Measurements from ENCODE around the gene TP53INP2. TPM values are rescaled to one million over a fixed set of nuclear protein-coding genes. Genes with fewer than 3 reads are reported as not detected.

TP53INP2 gene
- total and polyA plus RNA-seq, 9 of the 15 experiments (the other 6 are each of a cell fraction or from before 2014, with no cell fraction given) = 0.43 to 5.0 (median 1.3) TPM

GRCh38 chr20:34704177-34705007, at the start of gene TP53INP2 (continued):
- TF ChIP-seq ZBTB1 (CRISPR knock-in tag; IDR thresholded peaks at IDR 0.05; ENCODE audit: borderline replicate concordance, low read depth) (peak; percentile 61; the same call in 1 of the 2 replicates), ZC3H4 (CRISPR knock-in tag; IDR thresholded peaks at IDR 0.05; ENCODE audit: borderline replicate concordance) (no peak), CREM (IDR thresholded peaks at IDR 0.05; ENCODE audit: low read depth) (peak; percentile 95), MXD1 (CRISPR knock-in tag; IDR thresholded peaks at IDR 0.05; ENCODE audit: borderline replicate concordance, poor library complexity, severe bottlenecking) (no peak), SMAD1 (IDR thresholded peaks at IDR 0.05; ENCODE audit: low read depth, low read length, partially characterized antibody) (peak; percentile 33), TBP (optimal IDR thresholded peaks at IDR 0.05; ENCODE audit: low read depth, low read length) (peak; percentile 70), RBM17 (IDR thresholded peaks at IDR 0.05; ENCODE audit: borderline replicate concordance, low read depth, low read length) (no peak), GABPB2 (CRISPR knock-in tag; conservative IDR thresholded peaks at IDR 0.05) (no peak), ZNF785 (CRISPR knock-in tag; IDR thresholded peaks at IDR 0.05) (no peak), ZNF75A (CRISPR knock-in tag; IDR thresholded peaks at IDR 0.05) (no peak), PYGO2 (tag; IDR thresholded peaks at IDR 0.05) (no peak), FIP1L1 (IDR thresholded peaks at IDR 0.05; ENCODE audit: low read depth, low read length, poor library complexity, severe bottlenecking) (no peak), MCM2 (IDR thresholded peaks at IDR 0.05; ENCODE audit: low read depth) (no peak), ZNF695 (CRISPR knock-in tag; IDR thresholded peaks at IDR 0.05) (no peak), ILK (tag; IDR thresholded peaks at IDR 0.05; ENCODE audit: borderline replicate concordance, low read depth) (no peak), FUS (optimal IDR thresholded peaks at IDR 0.05; ENCODE audit: low read depth, low read length) (no peak)
- TF ChIP-seq, protein P1, sequence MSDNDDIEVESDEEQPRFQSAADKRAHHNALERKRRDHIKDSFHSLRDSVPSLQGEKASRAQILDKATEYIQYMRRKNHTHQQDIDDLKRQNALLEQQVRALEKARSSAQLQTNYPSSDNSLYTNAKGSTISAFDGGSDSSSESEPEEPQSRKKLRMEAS (CRISPR knock-in tag; IDR thresholded peaks at IDR 0.05) = 0 out of 2 replicates have a peak, but pooled peaks have one; percentile 15
- TF ChIP-seq, protein P2, sequence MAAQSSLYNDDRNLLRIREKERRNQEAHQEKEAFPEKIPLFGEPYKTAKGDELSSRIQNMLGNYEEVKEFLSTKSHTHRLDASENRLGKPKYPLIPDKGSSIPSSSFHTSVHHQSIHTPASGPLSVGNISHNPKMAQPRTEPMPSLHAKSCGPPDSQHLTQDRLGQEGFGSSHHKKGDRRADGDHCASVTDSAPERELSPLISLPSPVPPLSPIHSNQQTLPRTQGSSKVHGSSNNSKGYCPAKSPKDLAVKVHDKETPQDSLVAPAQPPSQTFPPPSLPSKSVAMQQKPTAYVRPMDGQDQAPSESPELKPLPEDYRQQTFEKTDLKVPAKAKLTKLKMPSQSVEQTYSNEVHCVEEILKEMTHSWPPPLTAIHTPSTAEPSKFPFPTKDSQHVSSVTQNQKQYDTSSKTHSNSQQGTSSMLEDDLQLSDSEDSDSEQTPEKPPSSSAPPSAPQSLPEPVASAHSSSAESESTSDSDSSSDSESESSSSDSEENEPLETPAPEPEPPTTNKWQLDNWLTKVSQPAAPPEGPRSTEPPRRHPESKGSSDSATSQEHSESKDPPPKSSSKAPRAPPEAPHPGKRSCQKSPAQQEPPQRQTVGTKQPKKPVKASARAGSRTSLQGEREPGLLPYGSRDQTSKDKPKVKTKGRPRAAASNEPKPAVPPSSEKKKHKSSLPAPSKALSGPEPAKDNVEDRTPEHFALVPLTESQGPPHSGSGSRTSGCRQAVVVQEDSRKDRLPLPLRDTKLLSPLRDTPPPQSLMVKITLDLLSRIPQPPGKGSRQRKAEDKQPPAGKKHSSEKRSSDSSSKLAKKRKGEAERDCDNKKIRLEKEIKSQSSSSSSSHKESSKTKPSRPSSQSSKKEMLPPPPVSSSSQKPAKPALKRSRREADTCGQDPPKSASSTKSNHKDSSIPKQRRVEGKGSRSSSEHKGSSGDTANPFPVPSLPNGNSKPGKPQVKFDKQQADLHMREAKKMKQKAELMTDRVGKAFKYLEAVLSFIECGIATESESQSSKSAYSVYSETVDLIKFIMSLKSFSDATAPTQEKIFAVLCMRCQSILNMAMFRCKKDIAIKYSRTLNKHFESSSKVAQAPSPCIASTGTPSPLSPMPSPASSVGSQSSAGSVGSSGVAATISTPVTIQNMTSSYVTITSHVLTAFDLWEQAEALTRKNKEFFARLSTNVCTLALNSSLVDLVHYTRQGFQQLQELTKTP (IDR thresholded peaks at IDR 0.05; ENCODE audit: low read depth in 1 of 2, partially characterized antibody in 2 of 2) = no peak
- TF ChIP-seq, protein P3, sequence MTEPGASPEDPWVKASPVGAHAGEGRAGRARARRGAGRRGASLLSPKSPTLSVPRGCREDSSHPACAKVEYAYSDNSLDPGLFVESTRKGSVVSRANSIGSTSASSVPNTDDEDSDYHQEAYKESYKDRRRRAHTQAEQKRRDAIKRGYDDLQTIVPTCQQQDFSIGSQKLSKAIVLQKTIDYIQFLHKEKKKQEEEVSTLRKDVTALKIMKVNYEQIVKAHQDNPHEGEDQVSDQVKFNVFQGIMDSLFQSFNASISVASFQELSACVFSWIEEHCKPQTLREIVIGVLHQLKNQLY (CRISPR knock-in tag; conservative IDR thresholded peaks at IDR 0.05) = no peak
